Measurements from ENCODE around the gene ARHGEF11. TPM values are rescaled to one million over a fixed set of nuclear protein-coding genes. Genes with fewer than 3 reads are reported as not detected.

ARHGEF11 gene
- total RNA-seq, 1 experiment from 2014 or later, result 16.3 TPM

DNA sequence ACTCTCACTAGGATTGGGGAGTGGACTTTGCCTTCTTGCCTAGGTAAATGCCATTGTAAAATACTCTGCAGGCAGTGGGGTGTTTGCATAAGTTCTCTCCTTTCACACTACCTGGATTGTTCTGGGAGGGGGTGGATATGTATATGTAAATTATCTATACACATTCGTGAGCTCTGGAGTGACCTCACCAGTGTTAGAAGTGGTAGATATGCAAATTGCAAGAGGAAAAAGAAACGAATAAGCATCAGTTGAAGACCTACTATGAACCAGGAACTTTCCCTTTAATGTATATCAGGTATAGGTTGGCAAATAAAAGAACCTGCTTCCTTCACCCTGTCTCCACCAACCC lies 1.5 kb upstream of the ARHGEF11 start:
- no peak for DNase-seq (ENCODE audit: low read depth)

DNA sequence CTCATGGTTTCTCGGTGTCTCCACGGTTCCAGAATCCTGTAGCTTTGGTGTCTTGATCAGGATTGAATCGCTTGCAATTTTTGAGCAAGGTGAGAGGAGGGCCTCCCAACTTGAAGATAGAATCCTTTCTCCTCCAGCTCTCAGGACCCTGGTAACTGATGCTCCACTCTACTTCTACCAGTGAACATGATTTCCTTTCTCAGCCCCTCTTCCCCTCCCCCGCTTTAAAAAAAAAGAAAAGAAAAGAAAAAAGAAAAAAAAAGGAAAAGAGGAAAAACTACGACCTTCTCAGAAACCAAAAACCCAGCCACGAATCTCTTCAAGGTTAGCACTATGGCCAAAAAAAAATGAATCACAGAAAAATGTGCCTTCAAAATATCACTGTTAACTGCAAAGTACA lies 1.2 kb downstream of the ARHGEF11 start:
- no peak for DNase-seq (ENCODE audit: low read depth)

DNA sequence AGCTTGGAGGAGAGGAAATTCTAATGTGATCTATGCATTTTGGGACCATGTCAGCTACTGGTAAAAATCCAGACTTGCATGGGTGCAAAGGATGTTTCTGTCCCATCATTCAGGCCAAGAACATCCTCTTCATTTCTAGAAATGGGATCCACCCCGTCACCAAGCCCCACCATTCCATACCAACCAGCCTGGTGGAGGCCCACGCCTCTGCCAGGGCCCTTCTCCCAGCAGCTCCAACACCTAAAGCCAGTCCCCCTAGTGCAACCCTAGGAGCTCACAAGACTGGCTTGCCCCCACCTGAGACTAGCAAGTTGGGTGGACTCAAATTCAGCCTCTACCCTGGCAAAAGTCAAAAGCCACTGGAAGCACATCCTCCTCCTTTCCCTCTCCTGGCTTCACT lies 1.9 kb downstream of the ARHGEF11 start:
- DNase-seq (ENCODE audit: low read depth), result no peak

DNA sequence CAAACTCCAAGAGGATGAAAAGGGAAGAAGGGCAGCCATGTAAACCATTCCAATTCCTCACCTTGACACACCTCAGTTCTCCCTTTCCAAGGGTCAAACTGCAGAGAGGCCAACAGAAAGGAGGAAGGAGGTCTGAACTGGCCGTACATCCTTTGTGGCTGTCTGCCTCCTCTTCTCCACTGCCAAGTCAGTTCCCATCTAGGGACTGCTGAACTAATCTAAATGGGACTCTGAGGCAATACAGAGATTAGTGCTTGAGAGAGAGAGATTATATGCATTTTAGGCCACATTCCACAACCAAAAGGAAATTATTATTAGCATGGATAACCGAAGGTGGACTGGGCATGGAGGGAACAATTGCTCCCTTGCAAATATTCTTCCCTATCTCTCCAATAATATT lies 2.7 kb downstream of the ARHGEF11 start:
- DNase-seq (ENCODE audit: low read depth), result no peak

DNA sequence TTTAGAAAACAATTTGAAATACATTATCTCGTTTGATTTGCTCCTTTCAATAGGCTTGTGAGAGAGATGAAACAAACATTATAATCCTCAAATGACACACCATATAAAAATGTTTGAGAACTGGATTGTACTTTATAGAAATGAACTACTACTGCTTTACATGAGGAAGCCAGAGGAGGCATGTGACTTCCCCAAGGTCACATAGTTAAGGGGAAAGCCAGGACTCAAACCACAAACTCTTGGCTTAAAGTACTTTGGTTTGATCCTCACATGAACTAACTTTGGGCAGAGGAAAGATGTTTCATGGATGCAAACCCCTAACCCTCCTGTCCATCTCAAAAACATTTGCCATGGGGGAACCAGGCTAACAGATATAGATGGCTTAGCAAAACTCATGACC lies 4.7 kb downstream of the ARHGEF11 start:
- peak; percentile 11 for DNase-seq (ENCODE audit: low read depth)

GRCh38 chr1:157035121-157035520 lies 10.4 kb downstream of the ARHGEF11 start:
- DNase-seq (ENCODE audit: low read depth), result no peak

GRCh38 chr1:157034137-157034800 lies 11.3 kb downstream of the ARHGEF11 start:
- DNase-seq (ENCODE audit: low read depth), result peak; percentile 41

GRCh38 chr1:157033357-157033876 lies 12.1 kb downstream of the ARHGEF11 start:
- no peak for DNase-seq (ENCODE audit: low read depth)

GRCh38 chr1:157032303-157032702 lies 13.2 kb downstream of the ARHGEF11 start:
- DNase-seq (ENCODE audit: low read depth), result no peak

GRCh38 chr1:157030728-157031127 lies 14.8 kb downstream of the ARHGEF11 start:
- DNase-seq (ENCODE audit: low read depth), result no peak

GRCh38 chr1:157028674-157029073 lies 16.9 kb downstream of the ARHGEF11 start:
- DNase-seq (ENCODE audit: low read depth), result no peak

DNA sequence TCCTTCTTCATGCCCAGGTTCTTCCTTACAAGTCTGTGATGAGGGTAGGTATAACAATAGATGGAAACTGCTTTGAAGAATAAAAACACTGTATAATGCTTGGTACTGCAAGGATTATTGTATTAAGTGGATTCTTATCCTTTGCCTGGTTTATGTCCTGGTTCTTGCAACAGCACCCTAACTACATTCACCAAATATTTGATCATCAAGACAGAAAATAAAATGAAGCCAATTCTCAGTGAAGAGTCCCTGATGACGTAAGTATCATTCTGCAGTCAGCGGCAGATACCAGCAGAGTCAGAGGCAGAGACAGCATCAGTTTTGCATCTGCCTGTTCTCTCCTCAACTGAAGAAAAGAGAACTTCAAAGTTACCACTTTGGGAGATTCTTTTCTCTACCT lies 19.7 kb downstream of the ARHGEF11 start:
- DNase-seq (ENCODE audit: low read depth), result no peak

- DNase-seq (ENCODE audit: low read depth), result no peak
Measured at GRCh38 chr1:157025385-157025784, 20.2 kb downstream of the ARHGEF11 start.

DNA sequence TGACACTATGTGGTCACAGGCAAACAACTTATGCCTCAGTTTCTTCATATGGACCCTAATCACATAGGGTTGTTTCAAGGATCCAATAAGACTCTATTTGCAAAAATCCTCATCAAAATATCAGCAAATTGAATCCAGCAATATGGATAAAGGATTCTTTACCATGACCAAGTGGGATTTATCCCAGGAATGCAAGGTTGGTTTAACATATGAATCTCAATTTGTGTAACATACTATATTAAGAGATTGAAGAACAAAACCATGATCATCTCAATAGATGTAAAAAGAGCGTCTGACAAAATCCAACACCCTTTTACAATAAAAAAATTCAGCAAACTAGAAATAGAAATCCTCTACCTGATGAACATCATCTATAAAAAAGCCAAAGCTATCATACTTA lies 23.9 kb downstream of the ARHGEF11 start:
- no peak for DNase-seq (ENCODE audit: low read depth)

- no peak for DNase-seq (ENCODE audit: low read depth)
Measured at GRCh38 chr1:157019457-157019856, 26.1 kb downstream of the ARHGEF11 start.

DNA sequence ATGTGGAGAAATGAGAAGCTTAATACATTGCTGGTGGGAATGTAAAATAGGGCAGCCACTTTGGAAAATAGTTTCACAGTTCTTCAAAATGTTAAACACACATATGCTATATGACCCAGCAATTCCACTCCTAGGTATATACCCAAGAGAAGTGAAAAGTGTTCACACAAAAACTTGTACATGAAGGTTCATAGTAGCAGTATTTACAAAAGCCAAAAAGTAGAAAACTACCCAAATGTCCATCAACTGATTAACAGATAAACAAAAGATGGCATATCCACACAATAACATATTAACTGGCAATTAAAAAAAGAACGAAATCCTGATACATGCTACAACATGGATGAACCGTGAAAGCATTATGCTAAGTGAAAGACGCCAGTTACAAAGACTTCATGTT lies 33.7 kb downstream of the ARHGEF11 start:
- DNase-seq (ENCODE audit: low read depth), result no peak

DNA sequence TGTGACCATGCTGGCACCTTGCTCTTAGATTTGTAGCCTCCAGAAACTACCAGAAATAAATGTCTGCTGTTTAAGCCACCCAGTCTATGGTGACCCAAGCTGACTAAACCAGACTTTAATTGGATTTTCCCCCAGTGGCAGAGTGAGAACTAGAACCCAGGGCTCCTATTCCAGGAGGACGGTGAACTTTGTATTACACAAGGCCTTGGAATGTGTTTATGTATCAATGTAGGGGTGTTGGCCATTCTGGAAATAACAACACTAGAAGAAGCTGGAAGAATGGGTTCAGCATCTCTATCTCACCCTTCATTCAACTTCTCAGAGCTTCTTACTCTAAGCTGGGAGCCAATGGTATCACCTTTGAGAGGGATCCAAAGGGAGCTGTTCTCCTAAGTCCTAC lies 37.0 kb downstream of the ARHGEF11 start:
- no peak for DNase-seq (ENCODE audit: low read depth)

DNA sequence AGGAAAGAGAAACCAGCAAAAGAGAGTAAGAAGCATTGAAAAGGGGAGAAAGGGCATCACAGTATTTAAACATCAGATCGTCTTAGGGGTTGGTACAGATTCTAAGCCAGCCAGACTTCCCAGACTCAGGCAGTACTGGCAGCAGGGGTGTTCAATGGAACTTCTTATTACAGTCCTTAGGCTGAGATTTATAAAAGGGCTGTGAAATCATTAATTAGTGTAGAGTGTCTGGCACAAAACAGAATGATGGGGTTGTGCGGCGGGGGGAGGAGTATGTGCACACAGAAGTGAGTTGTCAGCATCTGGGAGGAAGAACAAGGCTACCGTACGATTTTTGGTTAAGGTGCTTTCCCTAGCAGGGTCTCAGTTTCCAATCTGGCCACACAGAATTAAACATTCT lies 38.2 kb downstream of the ARHGEF11 start:
- DNase-seq (ENCODE audit: low read depth), result no peak

DNA sequence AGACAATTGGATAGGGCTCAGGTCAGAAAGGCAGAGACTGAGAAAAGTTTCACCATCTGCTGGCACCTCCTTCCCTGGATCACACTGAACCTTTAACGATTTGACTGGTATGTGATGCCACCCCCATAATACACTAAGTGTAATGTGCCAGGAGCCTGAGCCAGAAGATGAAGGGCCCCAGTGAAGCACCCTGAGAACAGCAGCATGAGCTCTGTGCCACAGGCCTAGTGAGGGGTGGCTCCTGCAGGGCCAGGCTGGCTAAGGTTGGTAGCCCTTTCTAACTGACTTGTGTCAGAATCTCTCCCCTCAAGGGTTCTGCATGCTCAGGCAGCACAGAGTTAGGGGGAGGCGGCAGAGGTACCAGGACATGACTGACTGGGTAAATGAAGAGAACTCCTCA lies 38.9 kb downstream of the ARHGEF11 start:
- DNase-seq (ENCODE audit: low read depth), result no peak

DNA sequence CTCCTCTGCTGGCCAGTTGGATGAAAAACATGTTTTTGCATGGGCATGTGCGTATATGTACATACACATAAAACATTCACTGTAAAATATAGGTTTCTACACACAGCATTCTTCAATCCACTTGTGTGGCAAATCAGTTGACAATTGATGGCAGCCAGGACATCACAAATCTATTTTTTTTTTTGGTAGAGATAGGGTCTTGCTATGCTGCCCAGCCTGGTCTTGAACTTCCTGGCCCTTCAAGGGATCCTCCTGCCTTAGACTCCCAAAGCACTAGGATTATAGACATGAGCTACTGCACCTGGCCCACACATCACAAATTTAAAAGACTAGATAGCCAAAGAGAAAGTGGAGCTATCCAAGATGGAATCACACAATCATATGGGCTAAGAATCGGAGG lies 39.6 kb downstream of the ARHGEF11 start:
- DNase-seq (ENCODE audit: low read depth), result no peak

GRCh38 chr1:157004806-157005205 lies 40.7 kb downstream of the ARHGEF11 start:
- DNase-seq (ENCODE audit: low read depth), result no peak

- no peak for DNase-seq (ENCODE audit: low read depth)
Measured at GRCh38 chr1:157004327-157004726, 41.2 kb downstream of the ARHGEF11 start.

GRCh38 chr1:157001304-157001703 lies 44.2 kb downstream of the ARHGEF11 start:
- no peak for DNase-seq (ENCODE audit: low read depth)

- DNase-seq (ENCODE audit: low read depth), result peak; percentile 18
Measured at GRCh38 chr1:157000686-157001085, 44.9 kb downstream of the ARHGEF11 start.
